SHP77 (cell line): ENCODE measurements around the gene SRPX2.
A peak's percentile ranks its signal among the peaks of the same experiment; 100 is the strongest.

Experiments
- DNase-seq, 2 experiments: peaks; one replicate each; lab custom pipeline; 2025; lab: John Stamatoyannopoulos, UW

The SRPX2 gene

GRCh38 chrX:100643956-100644860, at the start of gene SRPX2:
Gene SRPX2, plus strand, starts transcription at chrX:100644199. Its CDS starts 2,124 bp downstream, at chrX:100646323.
- DNase-seq: no peak

GRCh38 chrX:100596601-100597000, 47.4 kb upstream of the SRPX2 start:
- DNase-seq: no peak

GRCh38 chrX:100599456-100599855, 44.5 kb upstream of the SRPX2 start:
- no peak for DNase-seq

GRCh38 chrX:100600340-100600739, 43.7 kb upstream of the SRPX2 start:
- no peak for DNase-seq

GRCh38 chrX:100600758-100601157, 43.2 kb upstream of the SRPX2 start:
- DNase-seq: no peak

- no peak for DNase-seq
Observed at GRCh38 chrX:100606753-100607152, 37.2 kb upstream of the SRPX2 start.

- DNase-seq: no peak
Observed at GRCh38 chrX:100609591-100609990, 34.4 kb upstream of the SRPX2 start.

- DNase-seq: no peak
Observed at GRCh38 chrX:100611951-100612350, 32.0 kb upstream of the SRPX2 start.

- no peak for DNase-seq
Observed at GRCh38 chrX:100615005-100615404, 29.0 kb upstream of the SRPX2 start.

GRCh38 chrX:100623001-100623400, 21.0 kb upstream of the SRPX2 start:
- DNase-seq: no peak

- DNase-seq: no peak
Observed at GRCh38 chrX:100625985-100626491, 18.0 kb upstream of the SRPX2 start.

GRCh38 chrX:100635040-100635439, 9.0 kb upstream of the SRPX2 start:
- no peak for DNase-seq

GRCh38 chrX:100635989-100636320, 8.0 kb upstream of the SRPX2 start:
- DNase-seq: no peak

- DNase-seq: peak; percentile 63 to 74
Observed at GRCh38 chrX:100636321-100636991, 7.5 kb upstream of the SRPX2 start, which contains the start of gene TSPAN6. Gene TSPAN6, minus strand, starts transcription at chrX:100636806. Its CDS starts 112 bp downstream, at chrX:100636694.

- DNase-seq: no peak
Observed at GRCh38 chrX:100642290-100642689, 1.7 kb upstream of the SRPX2 start.

- no peak for DNase-seq
Observed at GRCh38 chrX:100643212-100643611, 787 bp upstream of the SRPX2 start.

GRCh38 chrX:100645106-100645505, 1.1 kb downstream of the SRPX2 start:
- no peak for DNase-seq

GRCh38 chrX:100647095-100647494, 3.1 kb downstream of the SRPX2 start:
- no peak for DNase-seq

GRCh38 chrX:100647739-100648138, 3.7 kb downstream of the SRPX2 start:
- DNase-seq: no peak

- DNase-seq: no peak
Observed at GRCh38 chrX:100648458-100649417, 4.7 kb downstream of the SRPX2 start.

- no peak for DNase-seq
Observed at GRCh38 chrX:100649550-100650356, 5.8 kb downstream of the SRPX2 start.
